ENCODE results near the gene POU2AF3.

- TF ChIP-seq CTCF (optimal IDR thresholded peaks at IDR 0.05 in 1 of 3, IDR thresholded peaks at IDR 0.05 in 1 of 3, conservative IDR thresholded peaks at IDR 0.05 in 1 of 3; ENCODE audit: extremely low read depth in 1 of 3, insufficient read depth in 2 of 3, low read length in 3 of 3) (no peak), EZH2 (IDR thresholded peaks at IDR 0.05; ENCODE audit: low read length) (no peak)
These were observed 44.7 kb upstream of the POU2AF3 start for GRCh38 chr11:111253630-111254029.

All from keratinocyte (primary cell).